A549 (cell line): ENCODE results near the gene SUPT3H. TPM values are rescaled to one million over a fixed set of nuclear protein-coding genes. Genes with fewer than 3 reads are reported as not detected.

Source experiments
- ATAC-seq, 2 experiments: fragments of 200-7000 bp in 1 of 2; fragments of >200 bp in 1 of 2; cut with Nextera tagmentation in 1 of 2; cut with Tn5 transposase in 1 of 2; 3 replicates each; pipeline versions ENCODE4 v1.8.0 to v1.9.1; 2018 to 2020; ENCODE audit warnings: mild to moderate bottlenecking in 1 of 2, moderate library complexity in 1 of 2
- CTCF ChIA-PET: fragments of 300-600 bp; sonication (Branson Sonifier 250); formaldehyde crosslinking; extraction: SDS; loops from one replicate; lab custom pipeline; 2021; ENCODE audit warnings: antibody characterized with exemption, inconsistent platforms; lab: Yijun Ruan, JAX
- POLR2A ChIA-PET: fragments of 350-600 bp; formaldehyde crosslinking; extraction: SDS; loops from one replicate; lab custom pipeline; 2021; ENCODE audit warnings: antibody characterized with exemption, inconsistent platforms; lab: Yijun Ruan, JAX
- DNase-seq, 2 experiments: peaks; one replicate each; pipeline versions ENCODE4 v3.0.0 to v3.0.0-alpha.2; 2011 to 2016; ENCODE audit warnings: low read depth in 1 of 2, low spot score in 1 of 2
- FAIRE-seq: peaks from 2 replicates; lab custom pipeline; 2011; peaks lifted over from hg19 to GRCh38; lab: Jason Lieb, UNC
- H3K27ac ChIP-seq, 2 experiments: fragments of >200 bp; sonication (Bioruptor Twin); formaldehyde crosslinking; 3 replicates each; pipeline ENCODE4 v1.5.1; 2016 to 2017
- H3K4me1 ChIP-seq: fragments of >200 bp; sonication (Bioruptor Twin); formaldehyde crosslinking; 3 replicates; pipeline ENCODE4 v1.6.1; 2016
- H3K4me2 ChIP-seq: fragments of >200 bp; sonication (Bioruptor Twin); formaldehyde crosslinking; 3 replicates; pipeline ENCODE4 v1.6.1; 2016
- H3K4me3 ChIP-seq: fragments of >200 bp; sonication (Bioruptor Twin); formaldehyde crosslinking; 3 replicates; pipeline ENCODE4 v1.5.1; 2016
- H3K9me3 ChIP-seq: fragments of >200 bp; sonication (Bioruptor Twin); formaldehyde crosslinking; 3 replicates; pipeline ENCODE4 v1.6.1; 2016
- BHLHE40 ChIP-seq: IDR thresholded peaks from 2 replicates; pipeline ENCODE4 v1.6.1; 2012; ENCODE audit warnings: low read depth, low read length, inconsistent platforms
- CBX2 ChIP-seq: fragments of 200-600 bp; sonication (generic); IDR thresholded peaks from 2 replicates; pipeline ENCODE4 v1.6.1; 2016; ENCODE audit warnings: low read depth, mild to moderate bottlenecking, borderline replicate concordance
- CEBPB ChIP-seq, 2 experiments: fragments of >200 bp in 1 of 2; sonication (Bioruptor Twin) in 1 of 2; formaldehyde crosslinking in 1 of 2; IDR thresholded peaks; 2 replicates each; pipeline ENCODE4 v1.6.1; 2012 to 2016
- CHD2 ChIP-seq: fragments of 150-350 bp; IDR thresholded peaks from 2 replicates; pipeline ENCODE4 v1.6.1; 2014; ENCODE audit warnings: low read length; ENCODE audit not compliant: partially characterized antibody
- CHD4 ChIP-seq: fragments of 200-600 bp; sonication (generic); IDR thresholded peaks from 2 replicates; pipeline ENCODE4 v1.6.1; 2016; ENCODE audit warnings: antibody characterized with exemption, mild to moderate bottlenecking, borderline replicate concordance
- EP300 ChIP-seq, 2 experiments: fragments of >200 bp; sonication (Bioruptor Twin); formaldehyde crosslinking; IDR thresholded peaks; 2 replicates in 1 of 2; 3 replicates in 1 of 2; pipeline ENCODE4 v1.6.1; 2016 to 2017
- ESRRA ChIP-seq: fragments of 150-350 bp; IDR thresholded peaks from 2 replicates; pipeline ENCODE4 v1.6.1; 2014; ENCODE audit warnings: mild to moderate bottlenecking, low read length, borderline replicate concordance
- FOSL2 ChIP-seq, 2 experiments: fragments of 450-650 bp in 1 of 2; fragments of >200 bp in 1 of 2; sonication (Bioruptor Twin) in 1 of 2; formaldehyde crosslinking; IDR thresholded peaks; 2 replicates each; pipeline versions ENCODE4 v1.5.0 to v1.6.1; 2016 to 2020; ENCODE audit warnings: mild to moderate bottlenecking in 1 of 2, moderate library complexity in 1 of 2
- FOXS1 ChIP-seq: fragments of 250-450 bp; sonication (Bioruptor Pico); IDR thresholded peaks from 2 replicates; pipeline ENCODE4 v1.5.0; 2020; ENCODE audit warnings: mild to moderate bottlenecking, moderate library complexity
- HDAC2 ChIP-seq: fragments of 200-600 bp; sonication (generic); IDR thresholded peaks from 2 replicates; pipeline ENCODE4 v1.6.1; 2016
- HEYL ChIP-seq: fragments of 250-450 bp; sonication (Bioruptor Pico); IDR thresholded peaks from 2 replicates; pipeline ENCODE4 v1.8.0; 2021; ENCODE audit warnings: mild to moderate bottlenecking, moderate library complexity
- HOXB13 ChIP-seq: fragments of 250-450 bp; sonication (Bioruptor Pico); IDR thresholded peaks from 2 replicates; pipeline ENCODE4 v1.5.0; 2020; ENCODE audit warnings: low read depth, mild to moderate bottlenecking, moderate library complexity
- JUN ChIP-seq, 2 experiments: fragments of >200 bp; sonication (Bioruptor Twin); formaldehyde crosslinking; IDR thresholded peaks; 2 replicates in 1 of 2; 3 replicates in 1 of 2; pipeline ENCODE4 v1.6.1; 2016 to 2017
- KDM1A ChIP-seq: fragments of 200-600 bp; sonication (generic); IDR thresholded peaks from 2 replicates; pipeline ENCODE4 v1.6.1; 2016; ENCODE audit warnings: low read depth, mild to moderate bottlenecking
- MAFK ChIP-seq: fragments of 450-650 bp; IDR thresholded peaks from 2 replicates; pipeline ENCODE4 v1.6.1; 2014; ENCODE audit not compliant: partially characterized antibody
- MAZ ChIP-seq: fragments of 150-350 bp; IDR thresholded peaks from 2 replicates; pipeline ENCODE4 v1.6.1; 2014; ENCODE audit warnings: antibody characterized with exemption, low read depth, low read length, borderline replicate concordance
- MYC ChIP-seq: IDR thresholded peaks from 2 replicates; pipeline ENCODE4 v1.6.1; 2012; ENCODE audit warnings: mild to moderate bottlenecking, inconsistent platforms, low read length, improper control_type of control experiment, borderline replicate concordance
- NPAS2 ChIP-seq: fragments of 250-450 bp; sonication (Bioruptor Pico); IDR thresholded peaks from 2 replicates; pipeline ENCODE4 v1.8.0; 2022; ENCODE audit warnings: mild to moderate bottlenecking, moderate library complexity, borderline replicate concordance
- NR3C1 ChIP-seq: fragments of >200 bp; sonication (Bioruptor Twin); formaldehyde crosslinking; IDR thresholded peaks from 3 replicates; pipeline ENCODE4 v1.6.1; 2017
- POLR2AphosphoS2 ChIP-seq: conservative IDR thresholded peaks from 2 replicates; pipeline ENCODE4 v1.6.1; 2012; ENCODE audit warnings: low read length, improper control_type of control experiment, inconsistent platforms
- RAD21 ChIP-seq, 2 experiments: fragments of >200 bp in 1 of 2; sonication (Bioruptor Twin) in 1 of 2; formaldehyde crosslinking in 1 of 2; IDR thresholded peaks in 1 of 2; conservative IDR thresholded peaks in 1 of 2; 2 replicates in 1 of 2; 3 replicates in 1 of 2; pipeline ENCODE4 v1.6.1; 2012 to 2018; ENCODE audit warnings: inconsistent platforms in 1 of 2
- RARB ChIP-seq: fragments of 250-450 bp; sonication (Bioruptor Pico); IDR thresholded peaks from 2 replicates; pipeline ENCODE4 v1.8.0; 2021; ENCODE audit warnings: mild to moderate bottlenecking, moderate library complexity
- RCOR1 ChIP-seq: fragments of 150-350 bp; IDR thresholded peaks from 2 replicates; pipeline ENCODE4 v1.6.1; 2014; ENCODE audit warnings: antibody characterized with exemption, low read length, low read depth
- RFX5 ChIP-seq: fragments of 450-650 bp; IDR thresholded peaks from 2 replicates; pipeline ENCODE4 v1.7.1; 2014; ENCODE audit warnings: antibody characterized with exemption, mild to moderate bottlenecking, moderate library complexity
- SMC3 ChIP-seq: fragments of >200 bp; sonication (Bioruptor Twin); formaldehyde crosslinking; IDR thresholded peaks from 3 replicates; pipeline ENCODE4 v1.6.1; 2018; ENCODE audit warnings: inconsistent platforms
- SREBF2 ChIP-seq: fragments of 450-650 bp; IDR thresholded peaks from 2 replicates; pipeline ENCODE4 v1.6.1; 2014; ENCODE audit warnings: mild to moderate bottlenecking, moderate library complexity
- TFCP2L1 ChIP-seq: fragments of 250-450 bp; sonication (Bioruptor Pico); IDR thresholded peaks from 2 replicates; pipeline ENCODE4 v1.5.0; 2021; ENCODE audit warnings: mild to moderate bottlenecking
- ZFP36 ChIP-seq: fragments of 450-650 bp; IDR thresholded peaks from 2 replicates; pipeline ENCODE4 v1.6.1; 2014; ENCODE audit warnings: borderline replicate concordance; ENCODE audit not compliant: partially characterized antibody
- ZNF302 ChIP-seq: fragments of 250-450 bp; sonication (Bioruptor Pico); IDR thresholded peaks from 2 replicates; pipeline ENCODE4 v1.9.0; 2021; ENCODE audit warnings: inconsistent platforms, mild to moderate bottlenecking, moderate library complexity
- ZSCAN20 ChIP-seq: fragments of 250-450 bp; sonication (Bioruptor Pico); IDR thresholded peaks from 2 replicates; pipeline ENCODE4 v1.8.0; 2022; ENCODE audit warnings: mild to moderate bottlenecking, moderate library complexity
- WGBS: methylation state at CpG from one replicate; pipeline ENCODE4 v1.1.6; 2017; ENCODE audit errors: missing lambda C conversion rate; 5-methylcytosine and 5-hydroxymethylcytosine counted together
- polyA plus RNA-seq, 4 experiments: library from polyadenylated mRNA; depleted of rRNA in 3 of 4; stranded (reverse); fragments of >200 nt; fragmentation: RNase III in 1 of 4; extraction: RNeasy Plus Mini Kit Qiagen cat#74134 plus additional on column Dnase treatment in 1 of 4; gene quantifications; 2 replicates in 3 of 4; 3 replicates in 1 of 4; pipeline ENCODE4 v1.2.3, GENCODE V29; 2011 to 2017
- TF ChIP-seq, protein P1 (sequence below): IDR thresholded peaks from 2 replicates; pipeline ENCODE4 v1.6.1; 2012
- TF ChIP-seq, protein P2 (sequence below): IDR thresholded peaks from 2 replicates; pipeline ENCODE4 v1.6.1; 2012; ENCODE audit warnings: low read depth, borderline replicate concordance
- TF ChIP-seq, protein P3 (sequence below): IDR thresholded peaks from 2 replicates; pipeline ENCODE4 v1.6.1; 2012
- TF ChIP-seq, protein P4 (sequence below): fragments of 450-650 bp; IDR thresholded peaks from 2 replicates; pipeline ENCODE4 v1.6.1; 2014; ENCODE audit warnings: antibody characterized with exemption

SUPT3H gene
- polyA plus RNA-seq, 2 of the 4 experiments (the other 2 are of a cell fraction): 4.3 to 6.2 TPM

DNA sequence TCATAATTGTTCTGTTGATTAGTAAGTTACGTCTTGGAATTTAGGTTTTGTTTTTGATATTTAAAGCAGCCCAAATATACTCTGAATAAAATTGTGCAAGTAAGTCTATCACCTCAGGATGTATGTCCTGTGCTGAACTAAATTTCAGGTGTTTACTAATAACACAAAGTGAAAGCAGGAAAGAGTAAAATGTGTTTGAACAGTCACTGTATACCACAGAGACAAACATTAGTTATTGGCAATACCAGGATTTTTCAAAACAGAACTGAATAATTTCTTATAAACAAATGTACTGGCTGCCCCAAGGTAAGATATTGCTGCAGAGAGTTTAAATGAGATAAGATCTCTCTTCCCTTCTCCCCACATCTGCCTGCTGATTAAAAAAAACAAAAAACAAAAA, 454.3 kb downstream of the SUPT3H start:
- DNase-seq: no peak
- 0 out of 3 replicates have a peak, but pooled peaks cover 5% of the 10 kb centered on the region for H3K4me1 ChIP-seq
- ChIA-PET CTCF (no interaction called here), POLR2A (no interaction called here)
- FAIRE-seq: no peak
- no peaks in the 10 kb centered on the region for H3K9me3 ChIP-seq
- H3K27ac ChIP-seq: no peak overlapping the region
- no peak overlapping the region for H3K4me3 ChIP-seq
- H3K4me2 ChIP-seq: no peak overlapping the region
- TF ChIP-seq, protein P1, sequence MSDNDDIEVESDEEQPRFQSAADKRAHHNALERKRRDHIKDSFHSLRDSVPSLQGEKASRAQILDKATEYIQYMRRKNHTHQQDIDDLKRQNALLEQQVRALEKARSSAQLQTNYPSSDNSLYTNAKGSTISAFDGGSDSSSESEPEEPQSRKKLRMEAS: no peak
- no peak for TF ChIP-seq JUN (IDR thresholded peaks at IDR 0.05)
- no peak for TF ChIP-seq HEYL (CRISPR knock-in tag)
- no peak for TF ChIP-seq ZFP36
- no peak for TF ChIP-seq MAFK
- TF ChIP-seq BHLHE40: no peak
- TF ChIP-seq FOXS1: no peak
- no peak for TF ChIP-seq NR3C1
- TF ChIP-seq RCOR1: no peak
- no peak for TF ChIP-seq MYC
- no peak for TF ChIP-seq SMC3
- no peak for TF ChIP-seq NPAS2 (CRISPR knock-in tag)
- TF ChIP-seq, protein P2, sequence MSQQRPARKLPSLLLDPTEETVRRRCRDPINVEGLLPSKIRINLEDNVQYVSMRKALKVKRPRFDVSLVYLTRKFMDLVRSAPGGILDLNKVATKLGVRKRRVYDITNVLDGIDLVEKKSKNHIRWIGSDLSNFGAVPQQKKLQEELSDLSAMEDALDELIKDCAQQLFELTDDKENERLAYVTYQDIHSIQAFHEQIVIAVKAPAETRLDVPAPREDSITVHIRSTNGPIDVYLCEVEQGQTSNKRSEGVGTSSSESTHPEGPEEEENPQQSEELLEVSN: no peak
- TF ChIP-seq TFCP2L1 (CRISPR knock-in tag): no peak
- TF ChIP-seq HOXB13 (CRISPR knock-in tag): no peak
- TF ChIP-seq RARB (CRISPR knock-in tag): no peak
- no peak for TF ChIP-seq FOSL2 (IDR thresholded peaks at IDR 0.05)
- no peak for TF ChIP-seq FOSL2 (CRISPR knock-in tag; IDR thresholded peaks at IDR 0.05)
- TF ChIP-seq ZSCAN20 (CRISPR knock-in tag): no peak
- ATAC-seq: no peak
- whole genome bisulfite sequencing: 100% methylated on average over 1 of the region's 1 CpG

DNA sequence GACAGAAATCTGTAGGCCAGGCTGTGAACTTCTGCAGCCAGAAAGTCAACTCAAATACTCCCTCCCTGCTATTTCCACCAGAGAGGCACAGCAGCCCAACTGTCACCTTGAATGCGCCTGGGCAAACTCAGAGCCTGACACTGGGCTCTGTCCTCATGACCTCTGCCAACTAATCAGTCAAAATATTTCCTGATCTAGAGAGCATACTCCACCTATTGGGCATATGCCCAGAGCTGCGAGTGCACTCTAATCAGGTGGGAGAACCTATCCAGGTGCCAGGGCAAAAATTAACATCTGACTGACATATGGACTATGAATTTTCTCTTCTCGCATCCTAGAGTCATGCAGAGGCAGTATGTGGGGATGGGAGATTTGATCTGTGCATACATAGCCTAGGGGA, 455.9 kb downstream of the SUPT3H start:
- Histone ChIP-seq H3K9me3 (no peaks in the 10 kb centered on the region), H3K4me3 (no peak overlapping the region), H3K4me1 (0 out of 3 replicates have a peak, but pooled peaks cover 5% of the 10 kb centered on the region), H3K4me2 (no peak overlapping the region), H3K27ac (no peak overlapping the region)
- CTCF ChIA-PET: no interaction called here
- ATAC-seq (no peak), DNase-seq (no peak), FAIRE-seq (no peak)
- POLR2A ChIA-PET: no interaction called here
- 75% methylated on average over 3 of the region's 3 CpGs for WGBS
- TF ChIP-seq POLR2AphosphoS2: no peak
- no peak for TF ChIP-seq CEBPB (IDR thresholded peaks at IDR 0.05)
- no peak for TF ChIP-seq RCOR1
- no peak for TF ChIP-seq ZNF302 (CRISPR knock-in tag)
- TF ChIP-seq CHD4: no peak
- no peak for TF ChIP-seq EP300 (IDR thresholded peaks at IDR 0.05)
- TF ChIP-seq MAZ: no peak
- no peak for TF ChIP-seq CHD2
- no peak for TF ChIP-seq FOXS1
- TF ChIP-seq RAD21 (conservative IDR thresholded peaks at IDR 0.05 in 1 of 2, IDR thresholded peaks at IDR 0.05 in 1 of 2): no peak
- TF ChIP-seq SREBF2: no peak
- TF ChIP-seq, protein P3, sequence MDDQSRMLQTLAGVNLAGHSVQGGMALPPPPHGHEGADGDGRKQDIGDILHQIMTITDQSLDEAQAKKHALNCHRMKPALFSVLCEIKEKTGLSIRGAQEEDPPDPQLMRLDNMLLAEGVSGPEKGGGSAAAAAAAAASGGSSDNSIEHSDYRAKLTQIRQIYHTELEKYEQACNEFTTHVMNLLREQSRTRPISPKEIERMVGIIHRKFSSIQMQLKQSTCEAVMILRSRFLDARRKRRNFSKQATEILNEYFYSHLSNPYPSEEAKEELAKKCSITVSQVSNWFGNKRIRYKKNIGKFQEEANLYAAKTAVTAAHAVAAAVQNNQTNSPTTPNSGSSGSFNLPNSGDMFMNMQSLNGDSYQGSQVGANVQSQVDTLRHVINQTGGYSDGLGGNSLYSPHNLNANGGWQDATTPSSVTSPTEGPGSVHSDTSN: no peak
- TF ChIP-seq ESRRA: no peak
- TF ChIP-seq CBX2: no peak
- TF ChIP-seq, protein P4, sequence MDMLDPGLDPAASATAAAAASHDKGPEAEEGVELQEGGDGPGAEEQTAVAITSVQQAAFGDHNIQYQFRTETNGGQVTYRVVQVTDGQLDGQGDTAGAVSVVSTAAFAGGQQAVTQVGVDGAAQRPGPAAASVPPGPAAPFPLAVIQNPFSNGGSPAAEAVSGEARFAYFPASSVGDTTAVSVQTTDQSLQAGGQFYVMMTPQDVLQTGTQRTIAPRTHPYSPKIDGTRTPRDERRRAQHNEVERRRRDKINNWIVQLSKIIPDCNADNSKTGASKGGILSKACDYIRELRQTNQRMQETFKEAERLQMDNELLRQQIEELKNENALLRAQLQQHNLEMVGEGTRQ: no peak
- TF ChIP-seq, protein P2: no peak
- no peak for TF ChIP-seq KDM1A
- no peak for TF ChIP-seq TFCP2L1 (CRISPR knock-in tag)
- no peak for TF ChIP-seq RFX5
- TF ChIP-seq HDAC2: no peak
